ENCODE results near the gene IRAK2. TPM values are rescaled to one million over a fixed set of nuclear protein-coding genes. Genes with fewer than 3 reads are reported as not detected.

Gene IRAK2
- total and polyA plus RNA-seq, 2 of the 8 experiments (the other 6 are each of a cell fraction or from before 2014, with no cell fraction given): 1.5 TPM

- TF ChIP-seq SAP30 (IDR thresholded peaks at IDR 0.05; ENCODE audit: insufficient read depth, insufficient replicate concordance, low read length) (no peak), SIRT6 (IDR thresholded peaks at IDR 0.05; ENCODE audit: low read length) (no peak), SP4 (IDR thresholded peaks at IDR 0.05; ENCODE audit: low read length) (no peak), GABPA (IDR thresholded peaks at IDR 0.05; ENCODE audit: borderline replicate concordance, insufficient read depth, low read length) (no peak)
Observed at GRCh38 chr3:10204921-10205320, 40.2 kb downstream of the IRAK2 start (continued).

Measured in H1 (cell line).